GM21381 (cell line): ENCODE results near the gene MS4A18.
"Not testable (repeated sequence)": the region's sequence is repeated elsewhere in the genome, so short reads cannot be mapped to it uniquely, and the experiment has no call there.

Experiments
- ATAC-seq: cut with Tn5 transposase; IDR thresholded peaks from one replicate; pipeline ENCODE4 v1.9.1; 2021; ENCODE audit warnings: mild to moderate bottlenecking, moderate library complexity; ENCODE audit not compliant: unreplicated experiment

The MS4A18 gene

DNA sequence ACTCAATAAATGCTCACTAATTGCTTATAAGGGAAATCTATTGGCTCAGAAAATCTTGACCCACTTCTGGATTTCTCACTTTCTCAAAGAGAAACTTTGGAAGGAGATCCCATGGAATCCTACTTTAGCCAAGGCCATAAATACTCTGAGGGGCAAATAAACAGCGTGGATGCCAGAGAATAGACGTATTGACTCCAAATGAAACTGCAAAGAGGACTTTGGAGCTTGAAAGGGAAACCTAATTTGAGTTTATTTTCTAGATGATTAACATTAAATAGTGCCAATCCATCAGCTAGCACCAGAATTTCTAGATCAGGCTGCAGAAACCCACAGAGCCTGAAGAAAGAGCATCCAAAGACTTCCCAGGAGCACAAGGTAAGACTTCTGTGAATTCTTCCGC is at the start of gene MS4A18:
Gene MS4A18 (plus strand): TSS at position 301 of the 400 bp plus-strand sequence.
- no peak for ATAC-seq

DNA sequence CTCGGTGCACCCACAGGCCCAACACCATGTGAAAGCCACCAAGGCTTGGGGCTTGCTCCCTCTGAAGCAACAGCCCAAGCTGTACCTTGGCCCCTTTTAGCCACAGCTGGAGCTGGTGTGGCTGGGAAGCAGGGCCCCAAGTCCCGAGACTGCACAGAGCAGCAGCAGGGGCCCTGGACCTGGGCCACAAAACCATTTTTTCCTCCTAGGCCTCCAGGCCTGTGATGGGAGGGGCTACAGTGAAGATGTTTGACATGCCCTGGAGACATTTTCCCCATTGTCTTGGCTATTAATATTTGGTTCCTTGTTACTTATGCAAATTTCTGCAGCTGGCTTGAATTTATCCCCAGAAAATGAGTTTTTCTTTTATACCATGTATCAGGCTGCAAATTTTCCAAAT is 46.3 kb upstream of the MS4A18 start:
- not testable (repeated sequence) for ATAC-seq

DNA sequence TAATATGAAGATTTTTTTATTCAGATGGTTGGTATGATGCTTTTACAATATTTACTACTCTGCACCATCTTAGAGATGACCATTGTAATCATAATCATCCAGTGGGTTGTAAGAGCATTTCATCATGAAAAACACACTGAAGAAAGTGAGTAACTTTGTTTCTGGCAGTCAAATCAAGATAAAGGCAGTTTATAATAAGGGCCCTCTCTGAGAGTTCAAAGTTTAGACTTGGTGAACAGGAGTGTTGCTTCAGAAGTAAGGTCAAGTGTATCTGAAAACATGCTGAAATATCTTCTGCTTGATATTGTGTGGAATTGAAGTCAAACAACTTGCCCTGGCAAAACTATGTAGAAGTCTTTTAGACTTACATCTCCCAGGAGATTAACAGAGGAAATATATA is 44.6 kb upstream of the MS4A18 start:
- ATAC-seq = no peak

DNA sequence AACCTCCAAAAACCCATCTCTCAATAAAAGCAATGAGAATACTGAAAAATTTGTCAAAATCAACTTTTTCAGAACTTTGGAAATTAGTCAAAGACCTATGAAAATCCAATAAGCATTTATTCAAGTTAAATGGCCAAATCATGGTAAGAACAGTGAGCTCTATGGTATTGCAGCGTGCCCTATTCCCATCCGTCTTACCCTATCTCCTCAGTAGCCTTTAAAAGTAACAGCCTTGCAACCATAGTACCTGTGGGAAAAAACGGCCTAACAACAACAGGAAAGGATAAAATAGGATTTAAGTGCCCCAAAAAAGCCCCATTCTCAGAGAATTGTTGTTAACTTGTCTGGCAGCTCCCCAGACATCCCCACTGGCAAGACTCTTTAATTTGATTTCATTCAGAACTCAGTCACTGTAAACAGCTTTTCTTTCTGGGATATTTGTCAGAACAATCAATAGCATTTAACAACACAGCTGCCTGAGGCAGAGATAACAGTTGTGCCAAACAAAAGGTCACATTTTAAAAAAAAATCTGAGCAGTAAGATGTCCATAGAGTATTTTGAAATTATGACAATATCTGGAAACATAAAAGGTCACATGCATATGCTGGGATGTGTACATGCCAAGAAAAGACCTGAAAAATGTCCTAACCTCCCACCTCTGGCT is 43.9 kb upstream of the MS4A18 start:
- no peak for ATAC-seq

DNA sequence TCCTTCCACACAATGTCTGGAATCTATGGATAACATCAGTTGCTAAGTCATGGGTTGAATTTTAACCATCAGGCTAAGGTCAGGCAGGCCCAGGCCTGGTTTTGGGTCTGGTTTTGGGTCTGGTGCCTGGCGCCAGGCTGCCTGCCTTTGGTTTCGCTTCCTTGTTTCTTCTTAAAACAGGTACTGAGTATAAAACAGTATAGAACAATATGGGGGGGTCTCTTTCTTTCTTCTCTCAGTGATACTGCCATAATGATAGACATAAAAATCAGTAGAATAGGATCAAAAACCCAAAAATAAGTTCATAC is 40.0 kb upstream of the MS4A18 start:
- ATAC-seq = not testable (repeated sequence)

DNA sequence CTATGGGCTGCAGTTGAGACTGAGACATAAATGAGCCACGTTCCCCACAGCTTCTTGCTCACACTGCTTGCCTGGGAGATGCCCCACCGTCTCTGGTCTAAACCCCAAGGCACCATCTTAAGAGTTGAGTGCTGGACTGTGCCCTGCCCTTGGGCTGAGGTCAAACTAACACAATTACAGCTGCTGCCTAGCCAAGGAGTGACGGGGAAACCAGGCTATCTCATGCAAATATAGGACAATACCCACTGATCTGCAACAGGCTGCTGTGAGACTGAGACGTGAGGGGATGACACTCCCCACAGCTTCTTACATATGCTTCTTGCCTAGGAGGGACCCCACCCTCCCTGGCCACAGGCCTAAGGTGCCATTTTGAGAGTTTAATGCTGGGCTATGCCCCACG is 32.9 kb upstream of the MS4A18 start:
- ATAC-seq = no peak

DNA sequence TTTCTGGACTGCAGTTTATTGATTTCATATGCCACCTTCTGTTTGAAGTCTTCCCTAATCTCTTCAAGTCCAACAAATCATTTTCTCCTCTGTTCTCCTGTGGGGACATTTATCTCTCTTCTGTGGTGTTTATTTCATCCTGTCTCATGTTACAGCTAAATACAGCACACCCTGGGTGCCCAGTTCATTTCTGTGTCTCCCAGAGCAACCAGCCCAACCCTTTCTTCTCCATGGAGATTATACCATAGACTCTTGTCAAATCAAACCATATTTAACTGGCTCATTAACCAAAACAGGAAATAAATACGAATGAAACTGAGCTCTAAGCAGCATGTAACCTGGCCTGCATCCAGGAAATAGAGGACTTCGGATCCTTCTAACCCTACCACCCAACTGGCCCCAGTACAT is 25.2 kb upstream of the MS4A18 start, which contains the start of gene MS4A8:
Gene MS4A8 (plus strand): TSS at position 329 of the 408 bp plus-strand sequence. CDS start 1,249 bp downstream, outside the sequence.
- no peak for ATAC-seq

DNA sequence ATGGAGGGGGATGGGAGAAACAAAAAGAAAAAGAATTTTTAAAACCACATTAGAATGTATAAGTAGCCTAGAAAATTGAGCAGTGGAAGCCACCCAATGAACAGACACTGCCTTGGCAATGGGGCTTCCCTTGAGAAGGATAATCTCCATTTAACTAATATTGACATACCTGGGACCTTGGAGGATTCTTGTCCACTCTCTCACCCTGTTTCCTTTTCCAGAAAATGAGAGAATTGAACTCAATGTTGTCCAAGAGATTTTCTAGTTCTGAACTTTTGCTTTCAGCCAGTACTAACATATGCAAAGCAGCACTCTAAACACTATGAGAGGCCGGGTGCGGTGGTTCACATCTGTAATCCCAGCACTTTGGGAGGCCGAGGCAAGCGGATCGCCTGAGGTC is 24.6 kb upstream of the MS4A18 start:
- ATAC-seq = no peak

DNA sequence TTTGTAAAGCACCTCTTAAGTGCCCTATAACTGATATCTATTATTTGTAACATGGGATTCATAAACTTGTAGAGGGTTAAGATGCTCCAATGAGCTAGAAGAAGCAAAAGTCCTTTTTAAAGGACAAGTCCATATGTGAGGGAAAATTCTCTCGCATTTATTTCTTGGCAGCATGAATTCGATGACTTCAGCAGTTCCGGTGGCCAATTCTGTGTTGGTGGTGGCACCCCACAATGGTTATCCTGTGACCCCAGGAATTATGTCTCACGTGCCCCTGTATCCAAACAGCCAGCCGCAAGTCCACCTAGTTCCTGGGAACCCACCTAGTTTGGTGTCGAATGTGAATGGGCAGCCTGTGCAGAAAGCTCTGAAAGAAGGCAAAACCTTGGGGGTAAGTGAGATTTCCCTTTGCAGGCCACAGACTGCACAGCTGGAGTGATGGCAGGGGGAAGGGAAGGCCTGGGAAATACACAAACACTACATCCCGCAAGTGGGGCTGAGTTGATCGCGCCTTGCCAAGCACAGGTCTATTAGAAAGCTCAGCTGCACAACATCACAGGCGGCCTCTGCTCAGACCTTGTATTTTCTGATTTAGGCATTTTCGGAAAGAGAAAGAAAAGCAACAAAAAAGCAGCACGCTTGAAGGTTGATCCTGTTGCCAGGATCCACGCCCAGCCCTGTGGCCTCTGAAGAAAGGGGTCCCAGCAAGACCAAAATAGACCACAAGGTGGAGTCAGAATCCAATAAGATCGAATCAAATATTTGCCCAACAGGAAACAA is 23.6 kb upstream of the MS4A18 start:
- no peak for ATAC-seq

DNA sequence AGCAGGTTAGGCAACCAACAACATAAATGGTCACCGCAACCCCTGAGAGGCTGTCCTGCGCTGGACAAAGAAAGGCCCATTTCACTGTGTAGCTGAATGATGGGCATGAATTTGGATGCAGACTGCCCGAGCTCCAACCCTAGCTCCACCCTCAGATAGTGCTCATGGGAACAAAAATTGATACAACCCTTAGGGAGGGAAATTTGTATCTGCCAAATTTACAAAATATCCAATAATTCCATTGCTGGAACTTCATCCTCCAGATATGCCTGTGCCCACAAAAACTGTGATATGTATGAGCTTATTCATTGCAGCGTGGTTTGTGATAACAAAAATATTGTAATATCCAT is 23.1 kb upstream of the MS4A18 start:
- no peak for ATAC-seq

DNA sequence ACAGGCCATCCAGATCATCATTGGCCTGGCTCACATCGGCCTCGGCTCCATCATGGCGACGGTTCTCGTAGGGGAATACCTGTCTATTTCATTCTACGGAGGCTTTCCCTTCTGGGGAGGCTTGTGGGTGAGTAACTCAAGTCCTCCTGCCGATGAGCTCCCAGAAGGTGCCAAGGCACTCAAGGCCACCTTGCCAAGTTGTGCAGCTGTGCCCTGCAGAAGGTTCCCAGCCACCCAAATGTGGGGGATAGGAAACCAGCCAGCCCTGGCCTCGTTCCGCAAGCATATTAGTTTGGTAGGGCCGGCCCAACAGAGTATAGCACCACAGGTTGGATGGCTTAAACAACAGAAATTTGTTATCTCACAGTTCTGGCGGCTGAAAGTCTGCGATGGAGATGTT is 21.1 kb upstream of the MS4A18 start:
- no peak for ATAC-seq

DNA sequence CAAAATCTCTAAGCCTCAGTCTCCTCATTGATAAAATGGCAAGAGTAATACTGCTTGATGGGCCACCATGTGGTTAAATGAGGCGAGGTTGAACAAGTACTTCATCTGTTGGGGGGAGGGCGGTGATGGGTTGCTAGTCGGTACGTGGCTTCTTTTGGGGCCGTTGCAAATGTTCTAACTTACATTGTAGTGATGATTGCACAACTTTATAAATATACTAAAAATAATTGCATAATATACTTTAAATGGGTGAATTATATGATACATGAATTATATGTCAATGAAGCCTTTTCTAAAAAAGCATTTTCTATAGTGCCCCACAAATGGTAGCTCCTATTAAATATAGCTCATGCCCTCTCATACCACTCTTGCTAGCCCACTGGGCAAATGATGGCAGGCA is 18.6 kb upstream of the MS4A18 start:
- no peak for ATAC-seq

DNA sequence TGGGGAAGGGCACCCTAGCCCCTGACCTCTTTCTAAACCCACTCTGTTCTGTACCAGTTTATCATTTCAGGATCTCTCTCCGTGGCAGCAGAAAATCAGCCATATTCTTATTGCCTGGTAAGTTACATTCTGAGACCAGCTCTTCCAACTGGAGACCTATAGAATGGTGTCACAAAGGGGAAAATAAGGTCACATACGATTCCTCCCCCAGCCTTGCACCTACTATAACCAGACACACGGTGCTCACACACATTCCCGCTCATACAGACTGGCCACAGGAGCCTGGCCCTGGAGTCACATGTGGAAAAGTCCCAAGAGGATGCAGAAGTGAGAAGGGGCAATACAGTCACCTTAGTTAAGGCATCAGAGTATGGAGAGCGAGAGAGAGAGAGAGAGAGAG is 17.6 kb upstream of the MS4A18 start:
- no peak for ATAC-seq

DNA sequence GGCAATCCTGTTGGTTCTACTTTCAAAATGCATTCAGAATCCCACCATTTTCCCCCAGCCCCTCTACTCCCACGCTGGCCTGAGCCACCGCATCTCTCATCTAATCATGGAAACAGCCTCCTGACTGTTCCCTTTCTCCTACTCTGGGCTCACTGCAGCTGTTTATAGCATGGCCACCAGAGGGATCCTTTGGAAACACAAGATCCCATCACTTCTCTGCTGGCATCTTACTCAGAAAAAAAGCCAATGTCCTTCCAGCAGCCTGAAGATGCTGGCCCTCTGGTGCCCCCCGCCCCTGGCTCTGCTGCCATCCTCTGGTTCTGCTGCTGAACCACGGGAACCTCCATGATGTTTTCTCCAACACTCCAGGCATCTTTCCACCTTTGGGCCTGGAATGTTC is 14.0 kb upstream of the MS4A18 start:
- ATAC-seq = no peak

DNA sequence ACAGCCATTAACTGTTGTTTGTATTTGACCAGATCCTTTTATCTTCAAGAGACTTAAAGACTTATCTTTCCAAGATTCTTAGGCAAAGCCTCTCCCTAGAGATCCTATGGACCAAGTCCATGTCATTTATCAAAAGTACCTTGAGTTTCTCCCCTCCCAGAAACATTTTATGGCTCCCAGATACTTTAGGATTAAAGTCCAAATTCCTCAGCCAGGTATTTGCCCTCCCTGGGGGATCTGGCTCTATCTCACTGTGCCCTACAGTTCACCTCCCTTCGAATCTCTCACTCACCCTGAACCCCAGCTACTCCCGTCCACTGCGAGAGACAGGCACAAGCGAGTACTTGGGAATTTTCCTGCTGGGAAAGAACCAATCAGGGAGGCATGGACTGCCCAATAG is 13.2 kb upstream of the MS4A18 start:
- no peak for ATAC-seq

DNA sequence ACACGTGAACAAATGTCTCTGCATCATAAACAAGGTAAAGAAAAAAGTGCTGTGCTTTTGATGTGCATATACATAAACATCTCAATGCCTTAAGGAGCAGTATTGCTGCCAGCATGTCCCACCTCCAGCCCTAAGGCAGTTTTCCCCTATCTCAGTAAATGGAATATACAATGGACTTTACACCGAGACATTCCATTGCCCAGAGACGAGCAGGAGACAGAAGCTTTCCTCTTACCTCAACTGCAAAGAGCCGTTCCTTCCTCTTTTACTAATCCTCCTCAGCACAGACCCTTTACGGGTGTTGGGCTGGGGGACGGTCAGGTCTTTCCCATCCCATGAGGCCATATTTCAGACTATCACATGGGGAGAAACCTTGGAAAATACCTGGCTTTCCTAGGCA is 11.1 kb upstream of the MS4A18 start:
- ATAC-seq = not testable (repeated sequence)

DNA sequence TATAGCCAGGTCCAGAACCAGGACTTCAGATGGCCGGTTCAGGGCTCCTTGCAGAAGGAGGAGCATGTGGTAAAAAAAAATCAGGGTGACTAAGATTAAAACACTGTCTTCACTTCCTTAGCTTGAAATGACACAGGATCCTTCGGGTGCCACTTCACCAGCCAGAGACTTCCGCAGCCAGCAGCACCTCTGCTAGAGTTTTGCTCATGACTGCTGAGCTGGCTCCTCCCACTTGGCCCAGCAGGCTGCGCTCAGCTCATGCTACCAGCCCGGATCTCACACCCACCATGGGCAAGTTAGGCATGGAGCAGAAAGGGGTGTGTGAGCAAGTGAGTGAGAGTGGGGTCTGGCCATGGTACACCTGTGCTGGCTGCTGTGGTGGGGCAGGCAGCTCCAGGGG is 6.6 kb upstream of the MS4A18 start:
- no peak for ATAC-seq

DNA sequence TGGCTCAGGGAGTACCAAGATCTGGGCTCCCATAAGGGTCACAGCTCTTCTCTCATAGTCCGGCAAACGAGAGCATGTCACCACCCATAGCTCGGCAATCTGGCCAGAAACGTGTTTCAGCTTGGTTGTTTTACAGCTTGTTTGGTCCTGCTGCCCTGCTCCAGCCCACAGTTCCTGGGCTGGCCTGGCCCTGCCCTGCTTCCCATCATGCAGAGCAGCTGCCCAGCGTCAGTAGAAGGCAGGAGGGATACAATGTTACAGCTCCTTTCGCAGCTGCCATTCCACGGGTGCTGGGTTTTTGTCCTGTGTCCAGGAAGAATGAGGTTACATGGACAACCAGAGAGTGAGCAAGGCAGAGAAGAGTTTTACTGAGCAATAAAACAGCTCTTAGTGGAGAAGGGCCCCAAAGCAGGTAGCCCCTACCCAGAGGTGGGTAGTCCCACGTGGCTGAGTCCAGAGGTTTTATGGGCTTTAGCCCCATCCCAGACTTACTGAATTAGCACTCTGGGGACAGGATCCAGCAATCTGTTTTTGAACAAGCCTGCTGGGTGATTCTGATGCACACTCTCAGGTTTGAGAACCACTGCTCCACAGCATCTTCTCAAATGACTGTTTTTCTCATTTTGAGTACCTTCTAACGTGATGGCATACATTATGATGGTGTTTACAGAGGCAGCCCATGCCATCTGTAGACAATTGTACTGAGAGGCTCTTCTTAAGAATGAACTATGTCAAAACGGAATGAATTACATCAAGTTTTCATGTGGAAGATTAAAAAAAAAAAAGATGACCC is 5.8 kb upstream of the MS4A18 start:
- ATAC-seq = no peak

DNA sequence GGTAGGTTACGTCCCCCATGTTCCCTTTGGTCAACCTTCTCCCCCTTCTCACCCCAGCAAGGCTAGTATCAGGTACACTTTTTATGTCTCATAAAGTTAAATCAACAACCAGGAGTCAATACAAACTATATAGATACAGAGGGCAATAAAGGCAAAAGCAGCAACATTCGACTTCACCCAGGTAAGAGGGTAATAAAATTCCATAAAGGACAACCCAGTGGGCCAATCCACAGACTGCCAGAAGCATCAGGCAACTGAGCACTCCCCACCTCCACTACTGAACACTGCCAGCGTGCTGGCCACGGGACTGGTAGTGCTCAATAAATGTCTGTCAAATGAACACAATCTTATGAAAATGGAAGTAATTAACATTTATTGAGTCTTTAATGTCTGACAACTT is 5.1 kb upstream of the MS4A18 start:
- ATAC-seq = no peak

DNA sequence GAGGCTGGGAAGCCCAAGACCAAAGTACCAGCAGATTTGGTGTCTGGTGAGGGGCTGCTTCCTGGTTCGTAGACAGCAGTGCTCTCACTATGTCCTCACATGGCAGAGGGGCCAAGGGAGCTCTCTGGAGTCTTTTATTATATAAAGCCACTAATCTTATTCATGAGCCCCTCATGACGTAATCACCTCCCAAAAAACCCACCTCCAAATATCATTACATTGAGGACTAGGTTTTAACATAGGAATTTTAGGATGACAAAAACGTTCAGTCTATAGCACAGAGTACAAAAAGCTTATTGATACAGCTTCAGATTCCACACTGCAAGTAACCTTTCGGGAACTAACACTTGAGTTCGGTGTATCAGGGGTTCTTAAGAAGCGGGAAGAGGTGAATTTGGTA is 4.1 kb upstream of the MS4A18 start:
- no peak for ATAC-seq

DNA sequence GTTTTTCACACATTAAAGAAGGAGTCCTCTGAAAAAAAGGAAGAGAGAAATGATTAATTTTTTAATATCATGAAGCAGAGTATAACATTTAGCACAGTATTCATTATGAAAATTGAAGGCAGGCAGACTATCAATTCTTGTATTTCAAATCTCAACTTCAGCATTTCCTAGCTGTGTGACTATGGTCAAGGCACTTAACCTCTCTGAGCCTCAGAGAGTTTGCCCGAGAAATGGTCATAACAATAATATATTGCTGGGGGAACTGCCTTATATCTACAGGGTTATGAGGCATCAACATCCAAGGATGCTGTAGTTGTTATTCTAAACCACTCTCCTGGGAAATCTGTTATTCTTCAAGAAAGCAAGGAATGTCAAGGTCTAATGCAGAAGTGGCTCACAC is 1.1 kb downstream of the MS4A18 start:
- ATAC-seq = no peak

DNA sequence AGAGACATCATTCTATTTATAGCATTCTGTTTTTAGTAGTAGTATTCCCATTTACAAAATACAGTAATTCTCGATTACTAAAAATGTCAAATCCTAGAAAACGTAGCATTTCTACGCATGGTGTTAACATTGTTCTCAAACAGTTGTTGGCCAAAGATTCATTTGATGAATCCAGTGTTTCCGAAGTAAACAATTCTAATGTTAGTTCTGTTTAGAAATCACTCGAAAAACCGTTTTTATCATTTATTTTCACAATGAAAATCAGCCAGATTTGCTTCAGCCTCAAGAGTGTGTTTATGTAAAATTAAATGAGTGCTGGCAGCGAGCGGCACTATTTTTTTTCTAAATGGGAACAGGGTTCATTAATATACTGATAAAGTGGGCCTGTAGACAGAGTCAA is 7.1 kb downstream of the MS4A18 start:
- ATAC-seq = no peak
